Progenitor cell of endocrine pancreas (in vitro differentiated cells): Measurements from ENCODE around the gene TP53AIP1. TPM values are rescaled to one million over a fixed set of nuclear protein-coding genes. Genes with fewer than 3 reads are reported as not detected.
A peak's percentile ranks its signal among the peaks of the same experiment; 100 is the strongest.

Source experiments
- DNase-seq: peaks from one replicate; pipeline ENCODE4 v3.0.0; 2021; ENCODE audit warnings: low spot score; ENCODE audit not compliant: unreplicated experiment
- H3K27ac Mint-ChIP-seq: 2 replicates; pipeline ENCODE4 v1.8.0; 2021; ENCODE audit warnings: mild to moderate bottlenecking, moderate library complexity, mixed read lengths
- H3K27me3 Mint-ChIP-seq: 2 replicates; pipeline ENCODE4 v1.8.0; 2021; ENCODE audit warnings: mixed read lengths
- H3K36me3 Mint-ChIP-seq: 2 replicates; pipeline ENCODE4 v1.8.0; 2022; ENCODE audit warnings: mixed read lengths; ENCODE audit not compliant: insufficient read depth
- H3K4me1 Mint-ChIP-seq: 2 replicates; pipeline ENCODE4 v1.8.0; 2021; ENCODE audit warnings: low read depth, mixed read lengths
- H3K4me3 Mint-ChIP-seq: 2 replicates; pipeline ENCODE4 v1.8.0; 2021; ENCODE audit warnings: low read depth, mild to moderate bottlenecking, moderate library complexity, mixed read lengths
- H3K9me3 Mint-ChIP-seq: 2 replicates; pipeline ENCODE4 v1.8.0; 2021; ENCODE audit warnings: low read depth, mixed read lengths
- CTCF ChIP-seq: fragments of 200-600 bp; sonication (generic); IDR thresholded peaks from one replicate; pipeline ENCODE4 v1.5.0; 2021; ENCODE audit warnings: antibody characterized with exemption, mild to moderate bottlenecking; ENCODE audit not compliant: unreplicated experiment
- total RNA-seq: library from RNA; stranded (reverse); gene quantifications from 2 replicates; pipeline ENCODE4 v1.2.1, GENCODE V29; 2021

Gene TP53AIP1
- total RNA-seq, 1 donor from 2014 or later, result 0.12 TPM

DNA sequence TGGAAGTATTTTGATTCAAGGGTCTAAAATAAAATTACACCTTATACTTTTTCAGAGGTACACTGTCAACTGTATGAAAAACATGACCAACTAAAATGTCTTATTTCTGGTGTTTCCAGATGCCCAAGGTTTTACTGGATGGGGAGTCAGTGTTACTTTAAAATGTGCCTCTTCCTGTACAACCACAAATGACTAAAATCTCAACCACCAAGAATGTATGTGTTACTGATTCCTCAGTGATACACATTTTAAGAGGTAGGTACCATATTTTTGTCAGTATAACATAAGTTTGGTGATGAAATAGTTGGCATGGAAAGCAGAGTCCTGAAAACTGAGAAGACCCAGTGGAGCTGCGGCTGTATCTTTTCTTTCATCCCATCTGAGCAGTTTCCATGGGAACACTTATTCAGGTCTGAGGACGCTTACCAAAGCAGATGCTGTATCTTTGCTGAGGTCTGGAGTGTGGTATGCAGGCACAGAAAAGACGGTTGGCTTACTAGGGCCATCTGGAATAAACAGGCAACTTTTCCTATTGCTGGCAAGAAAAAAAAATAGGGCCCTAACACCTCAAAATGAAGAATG, 21.2 kb upstream of the TP53AIP1 start:
- Mint-ChIP-seq H3K4me3 (no peak overlapping the region), H3K36me3 (peaks cover 4% of the 10 kb centered on the region), H3K9me3 (no peaks in the 10 kb centered on the region), H3K27me3 (no peaks in the 10 kb centered on the region), H3K4me1 (no peaks in the 10 kb centered on the region), H3K27ac (no peak overlapping the region)
- DNase-seq, result no peak
- TF ChIP-seq CTCF, result no peak

DNA sequence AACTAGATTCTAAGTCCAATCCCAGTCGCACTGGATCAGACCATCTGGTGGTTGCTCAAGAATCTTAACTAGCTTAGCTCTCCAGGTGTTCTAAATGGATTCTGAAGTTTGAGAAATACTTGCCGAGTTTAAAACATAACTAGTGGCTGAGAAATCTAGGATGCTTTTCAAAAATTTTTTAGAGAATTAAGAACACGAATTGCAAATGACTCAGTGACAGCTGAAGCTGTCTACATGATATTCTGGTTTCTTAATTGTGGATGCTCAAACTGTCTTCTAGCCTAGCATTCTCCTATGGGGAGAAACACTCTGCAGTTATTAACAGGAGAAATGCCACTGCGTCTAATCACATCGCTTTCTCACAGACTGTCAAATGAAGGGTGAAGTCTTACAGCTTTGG, 20.2 kb upstream of the TP53AIP1 start:
- H3K4me3 Mint-ChIP-seq, result no peak overlapping the region
- peaks cover 2% of the 10 kb centered on the region for H3K36me3 Mint-ChIP-seq
- H3K4me1 Mint-ChIP-seq, result no peaks in the 10 kb centered on the region
- no peak for DNase-seq
- H3K27ac Mint-ChIP-seq, result no peak overlapping the region
- TF ChIP-seq CTCF, result no peak
- H3K9me3 Mint-ChIP-seq, result no peaks in the 10 kb centered on the region
- H3K27me3 Mint-ChIP-seq, result no peaks in the 10 kb centered on the region

DNA sequence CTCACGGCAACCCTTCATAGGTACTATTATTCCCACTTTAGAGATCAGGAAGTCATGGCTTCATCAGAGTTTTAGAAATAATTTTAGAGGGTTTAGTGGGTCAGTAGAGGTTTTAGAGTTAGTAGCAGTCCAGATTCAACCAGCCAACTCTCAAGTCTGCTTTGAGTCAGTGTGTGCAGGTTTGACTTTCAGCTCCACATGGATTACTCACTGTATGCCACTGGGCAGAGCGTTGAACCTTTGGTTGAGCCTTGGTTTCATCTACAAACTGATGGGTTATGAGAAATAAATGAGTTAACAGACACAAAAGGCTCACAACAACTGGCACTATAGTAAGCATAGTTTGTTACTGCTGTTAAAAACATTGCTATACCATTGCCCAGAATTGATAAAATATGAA, 19.0 kb upstream of the TP53AIP1 start:
- H3K27ac Mint-ChIP-seq, result no peak overlapping the region
- no peaks in the 10 kb centered on the region for H3K27me3 Mint-ChIP-seq
- no peak for TF ChIP-seq CTCF
- no peaks in the 10 kb centered on the region for H3K9me3 Mint-ChIP-seq
- H3K4me3 Mint-ChIP-seq, result no peak overlapping the region
- peaks cover 2% of the 10 kb centered on the region for H3K36me3 Mint-ChIP-seq
- DNase-seq, result no peak
- no peaks in the 10 kb centered on the region for H3K4me1 Mint-ChIP-seq

GRCh38 chr11:128957202-128957482, 14.5 kb upstream of the TP53AIP1 start:
- no peak for DNase-seq
- peaks cover 15% of the 10 kb centered on the region for H3K27me3 Mint-ChIP-seq
- H3K36me3 Mint-ChIP-seq, result no peaks in the 10 kb centered on the region
- H3K4me1 Mint-ChIP-seq, result no peaks in the 10 kb centered on the region
- no peak for TF ChIP-seq CTCF
- no peaks in the 10 kb centered on the region for H3K9me3 Mint-ChIP-seq
- H3K27ac Mint-ChIP-seq, result no peak overlapping the region
- H3K4me3 Mint-ChIP-seq, result no peak overlapping the region

GRCh38 chr11:128956401-128957201, 13.9 kb upstream of the TP53AIP1 start:
- peak; percentile 86 for TF ChIP-seq CTCF
- H3K27ac Mint-ChIP-seq, result peak overlapping the region; percentile 57
- H3K4me3 Mint-ChIP-seq, result no peak overlapping the region
- no peaks in the 10 kb centered on the region for H3K4me1 Mint-ChIP-seq
- peaks cover 15% of the 10 kb centered on the region for H3K27me3 Mint-ChIP-seq
- H3K9me3 Mint-ChIP-seq, result no peaks in the 10 kb centered on the region
- no peaks in the 10 kb centered on the region for H3K36me3 Mint-ChIP-seq
- no peak for DNase-seq
